GM12878 (cell line): ENCODE data around the gene NFKBIA. TPM values are rescaled to one million over a fixed set of nuclear protein-coding genes. Genes with fewer than 3 reads are reported as not detected.

Experiments used
- ATAC-seq: fragments of 200-7000 bp; cut with Tn5 transposase; 3 replicates; pipeline ENCODE4 v1.9.1; 2020; ENCODE audit warnings: mild to moderate bottlenecking, moderate library complexity
- BruUV-seq: library from RNA; stranded (reverse); fragments of 400-500 nt; replicated peaks from 2 replicates; lab custom pipeline; 2021; lab: Mats Ljungman, UMichigan
- CTCF ChIA-PET: fragments of 300-600 bp; sonication (Branson Sonifier 250); formaldehyde crosslinking; extraction: SDS; loops from one replicate; lab custom pipeline; 2021; ENCODE audit warnings: inconsistent platforms; lab: Yijun Ruan, JAX
- POLR2A ChIA-PET: fragments of 350-600 bp; formaldehyde crosslinking; extraction: SDS; loops from one replicate; lab custom pipeline; 2021; ENCODE audit warnings: inconsistent platforms; lab: Charles Lee
- RAD21 ChIA-PET: fragments of 300-600 bp; sonication (Branson Sonifier 250); formaldehyde crosslinking; loops from one replicate; lab custom pipeline; 2023; ENCODE audit warnings: antibody characterized with exemption; ENCODE audit not compliant: unreplicated experiment; lab: Charles Lee
- SMC1A ChIA-PET: fragments of 300-600 bp; sonication (Branson Sonifier 250); formaldehyde crosslinking; loops from one replicate; lab custom pipeline; 2023; ENCODE audit not compliant: unreplicated experiment, uncharacterized antibody; lab: Charles Lee
- DNase-seq: peaks from one replicate; pipeline ENCODE4 v3.0.0-alpha.2; 2011; ENCODE audit warnings: low read depth, low spot score
- FAIRE-seq: peaks from 3 replicates; lab custom pipeline; 2011; peaks lifted over from hg19 to GRCh38; lab: Jason Lieb, UNC
- H2AFZ ChIP-seq: 2 replicates; pipeline ENCODE4 v1.6.0; 2011; ENCODE audit warnings: low read depth, low read length, control low read depth; ENCODE audit not compliant: control insufficient read depth
- H3K27ac ChIP-seq: 2 replicates; pipeline ENCODE4 v1.5.1; 2011; ENCODE audit warnings: control low read depth; ENCODE audit not compliant: control insufficient read depth, insufficient read depth
- H3K27me3 ChIP-seq, 2 experiments: replicated peaks in 1 of 2; 2 replicates each; pipeline versions ENCODE4 v1.6.0 to v1.6.1; 2011; ENCODE audit warnings: low read length in 1 of 2; ENCODE audit not compliant: control insufficient read depth in 2 of 2, insufficient read depth in 2 of 2
- H3K36me3 ChIP-seq, 2 experiments: 2 replicates each; pipeline ENCODE4 v1.5.1; 2011; ENCODE audit warnings: low read length in 1 of 2; ENCODE audit not compliant: control insufficient read depth in 2 of 2, insufficient read depth in 2 of 2
- H3K4me1 ChIP-seq: 2 replicates; pipeline ENCODE4 v1.6.1; 2011; ENCODE audit warnings: mild to moderate bottlenecking, low read length, moderate library complexity, mixed read lengths; ENCODE audit not compliant: control insufficient read depth, insufficient read depth
- H3K4me2 ChIP-seq: 2 replicates; pipeline ENCODE4 v1.6.0; 2011; ENCODE audit warnings: control low read depth; ENCODE audit not compliant: control insufficient read depth, insufficient read depth
- H3K4me3 ChIP-seq: fragments of 200-600 bp; sonication (generic); 2 replicates; pipeline ENCODE4 v1.5.1; 2016
- H3K79me2 ChIP-seq: 2 replicates; pipeline ENCODE4 v1.6.0; 2011; ENCODE audit warnings: low read length; ENCODE audit not compliant: control insufficient read depth, insufficient read depth
- H3K9ac ChIP-seq: 2 replicates; pipeline ENCODE4 v1.8.0; 2011; ENCODE audit warnings: low read length, control low read depth, mixed read lengths; ENCODE audit not compliant: control insufficient read depth, insufficient read depth
- H3K9me3 ChIP-seq: replicated peaks from 3 replicates; pipeline ENCODE4 v1.5.1; 2011; ENCODE audit warnings: mild to moderate bottlenecking, low read length; ENCODE audit not compliant: control insufficient read depth, insufficient read depth
- H4K20me1 ChIP-seq: 2 replicates; pipeline ENCODE4 v1.6.0; 2011; ENCODE audit not compliant: control insufficient read depth, insufficient read depth
- CEBPZ ChIP-seq: fragments of 150-350 bp; IDR thresholded peaks from 2 replicates; pipeline ENCODE4 v1.6.1; 2016; ENCODE audit warnings: low read depth, low read length
- IRF5 ChIP-seq: fragments of 450-650 bp; IDR thresholded peaks from 2 replicates; pipeline ENCODE4 v1.6.1; 2017; ENCODE audit warnings: borderline replicate concordance
- NFYA ChIP-seq: IDR thresholded peaks from 2 replicates; pipeline ENCODE4 v1.6.1; 2011; ENCODE audit warnings: low read depth, mild to moderate bottlenecking, low read length, improper control_type of control experiment, borderline replicate concordance
- PAX5 ChIP-seq: IDR thresholded peaks from 2 replicates; pipeline ENCODE4 v1.6.1; 2011; ENCODE audit warnings: low read depth, low read length, borderline replicate concordance
- RAD51 ChIP-seq: fragments of 450-650 bp; IDR thresholded peaks from 2 replicates; pipeline ENCODE4 v1.6.1; 2016; ENCODE audit warnings: moderate library complexity, mild to moderate bottlenecking, inconsistent platforms
- WGBS: methylation state at CpG from one replicate; pipeline ENCODE4 v1.1.6; 2016; ENCODE audit warnings: low lambda C conversion rate; ENCODE audit not compliant: insufficient replicate concordance, insufficient coverage; ENCODE audit errors: missing lambda C conversion rate; 5-methylcytosine and 5-hydroxymethylcytosine counted together
- in situ Hi-C: fragments of 300-500 bp; cut with MboI; formaldehyde crosslinking; loops from 9 replicates; pipeline ENCODE4 v1.14.3; 2018; ENCODE audit warnings: mixed read lengths
- intact Hi-C: fragments of 100-400 bp; cut with micrococcal nuclease; formaldehyde crosslinking; loops from one replicate; pipeline ENCODE4 v1.14.2; 2022; ENCODE audit not compliant: unreplicated experiment
- polyA plus RNA-seq, 11 experiments: library from polyadenylated mRNA; depleted of rRNA in 4 of 11; unstranded in 6 of 11; stranded (reverse) in 5 of 11; fragments of >200 nt; fragmentation: Nextera tagmentation in 4 of 11; fragmentation: Illumina TruSeq in 1 of 11; extraction: Ambion mirVana in 4 of 11; extraction: Trizol in 1 of 11; gene quantifications; 1 replicate in 1 of 11; 2 replicates in 10 of 11; pipeline versions ENCODE4 v1.2.1 to v1.2.3, GENCODE V29; 2011 to 2016; ENCODE audit warnings: inconsistent platforms in 2 of 11, missing spikeins in 2 of 11, low read depth in 1 of 11
- total RNA-seq, 4 experiments: library from RNA; depleted of rRNA in 3 of 4; stranded (reverse); fragments of >200 nt in 3 of 4; fragmentation: Illumina TruSeq in 1 of 4; extraction: Trizol in 1 of 4; gene quantifications; 2 replicates each; pipeline versions ENCODE4 v1.2.1 to v1.2.3, GENCODE V29; 2013 to 2021
- TF ChIP-seq, protein P1 (sequence below): fragments of 450-650 bp; formaldehyde crosslinking; IDR thresholded peaks from 2 replicates; pipeline ENCODE4 v1.4.0; 2022; ENCODE audit warnings: mild to moderate bottlenecking, moderate library complexity

NFKBIA gene
- total and polyA plus RNA-seq, 10 of the 15 experiments (the other 5 are each of a cell fraction or from before 2014, with no cell fraction given) = 123 to 419 (median 267) TPM

DNA sequence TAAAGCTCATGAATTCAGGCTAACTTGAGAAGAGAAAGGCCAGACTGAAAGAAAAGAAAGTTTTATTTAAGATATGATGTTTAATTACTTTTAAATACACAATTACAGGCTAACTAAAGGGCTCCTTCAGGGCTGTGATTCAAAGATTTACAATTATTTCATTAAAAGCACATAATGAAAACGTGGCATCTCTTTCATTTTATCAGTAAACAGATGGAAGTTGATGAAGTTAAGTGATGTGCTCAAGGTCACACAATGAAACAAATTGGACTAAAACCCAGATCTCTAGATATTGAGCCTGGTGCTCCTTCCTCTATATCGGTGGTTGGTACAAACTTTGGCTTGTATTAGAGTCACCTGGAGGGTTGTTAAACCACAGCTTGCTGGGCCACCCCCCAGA is 13.5 kb upstream of the NFKBIA start:
- H3K4me3 ChIP-seq = no peak overlapping the region
- no peaks in the 10 kb centered on the region for H3K36me3 ChIP-seq
- 48% methylated on average over 2 of the region's 2 CpGs for WGBS
- peaks cover 30% of the 10 kb centered on the region for H3K4me1 ChIP-seq
- H3K79me2 ChIP-seq = no peaks in the 10 kb centered on the region
- H3K4me2 ChIP-seq = no peak overlapping the region
- H2AFZ ChIP-seq = no peak overlapping the region
- intact Hi-C loops (loop anchor here (5.0 to 10.0 kb wide), 2 partner anchors 371 to 543 kb away; partner anchors contain the start of genes BAZ1A and FAM177A1), in situ Hi-C loops (loop anchor here (10.0 to 25.0 kb wide), 2 partner anchors 373 to 1081 kb away; partner anchors contain the start of gene FAM177A1)
- no peaks in the 10 kb centered on the region for H3K9me3 ChIP-seq
- no peak for FAIRE-seq
- POLR2A ChIA-PET = interaction anchor here (0.6 to 4.5 kb wide), 4 partner anchors 14 to 541 kb away, joined by 3 to 70 read pairs (median 3); partner anchors contain the start of gene NFKBIA
- SMC1A ChIA-PET = interaction anchor here (0.7 to 17.6 kb wide), 10 partner anchors 11 to 745 kb away, joined by 3 to 362 read pairs (median 14); partner anchors contain the start of gene NFKBIA
- RAD21 ChIA-PET = interaction anchor here (1.5 to 17.6 kb wide), 6 partner anchors 9 to 275 kb away, joined by 4 to 257 read pairs (median 20); partner anchors contain the start of gene NFKBIA
- no peaks in the 10 kb centered on the region for H4K20me1 ChIP-seq
- no peak overlapping the region for H3K9ac ChIP-seq
- no peak for ATAC-seq
- no peak for TF ChIP-seq PAX5
- no peak for TF ChIP-seq CEBPZ
- no peak for TF ChIP-seq IRF5
- TF ChIP-seq NFYA = no peak
- no peak for TF ChIP-seq RAD51
- TF ChIP-seq, protein P1, sequence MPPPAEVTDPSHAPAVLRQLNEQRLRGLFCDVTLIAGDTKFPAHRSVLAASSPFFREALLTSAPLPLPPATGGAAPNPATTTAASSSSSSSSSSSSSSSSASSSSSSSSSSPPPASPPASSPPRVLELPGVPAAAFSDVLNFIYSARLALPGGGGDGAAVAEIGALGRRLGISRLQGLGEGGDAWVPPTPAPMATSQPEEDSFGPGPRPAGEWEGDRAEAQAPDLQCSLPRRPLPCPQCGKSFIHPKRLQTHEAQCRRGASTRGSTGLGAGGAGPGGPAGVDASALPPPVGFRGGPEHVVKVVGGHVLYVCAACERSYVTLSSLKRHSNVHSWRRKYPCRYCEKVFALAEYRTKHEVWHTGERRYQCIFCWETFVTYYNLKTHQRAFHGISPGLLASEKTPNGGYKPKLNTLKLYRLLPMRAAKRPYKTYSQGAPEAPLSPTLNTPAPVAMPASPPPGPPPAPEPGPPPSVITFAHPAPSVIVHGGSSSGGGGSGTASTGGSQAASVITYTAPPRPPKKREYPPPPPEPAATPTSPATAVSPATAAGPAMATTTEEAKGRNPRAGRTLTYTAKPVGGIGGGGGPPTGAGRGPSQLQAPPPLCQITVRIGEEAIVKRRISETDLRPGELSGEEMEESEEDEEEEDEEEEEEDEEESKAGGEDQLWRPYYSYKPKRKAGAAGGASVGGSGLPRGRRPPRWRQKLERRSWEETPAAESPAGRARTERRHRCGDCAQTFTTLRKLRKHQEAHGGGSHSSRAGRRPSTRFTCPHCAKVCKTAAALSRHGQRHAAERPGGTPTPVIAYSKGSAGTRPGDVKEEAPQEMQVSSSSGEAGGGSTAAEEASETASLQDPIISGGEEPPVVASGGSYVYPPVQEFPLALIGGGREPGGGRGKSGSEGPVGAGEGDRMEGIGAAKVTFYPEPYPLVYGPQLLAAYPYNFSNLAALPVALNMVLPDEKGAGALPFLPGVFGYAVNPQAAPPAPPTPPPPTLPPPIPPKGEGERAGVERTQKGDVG = no peak
- no peaks in the 10 kb centered on the region for H3K27me3 ChIP-seq
- no peak overlapping the region for H3K27ac ChIP-seq
- no TSS peak for BruUV-seq
- CTCF ChIA-PET = interaction anchor here (1.3 to 24.2 kb wide), 7 partner anchors 10 to 277 kb away, joined by 4 to 438 read pairs (median 23); partner anchors contain the start of gene NFKBIA
- no peak for DNase-seq
